GM23338 (cell line): ENCODE data around the gene SOST. TPM values are rescaled to one million over a fixed set of nuclear protein-coding genes. Genes with fewer than 3 reads are reported as not detected.

Source experiments
- ATAC-seq: fragments of 200-7000 bp; cut with Tn5 transposase; 3 replicates; pipeline ENCODE4 v1.9.1; 2020
- DNase-seq: peaks from one replicate; pipeline ENCODE4 v3.0.0-alpha.2; 2015; ENCODE audit warnings: low spot score
- H2AFZ ChIP-seq: fragments of 200-600 bp; sonication (generic); 2 replicates; pipeline ENCODE4 v1.8.0; 2016; ENCODE audit warnings: antibody characterized with exemption, mild to moderate bottlenecking, moderate library complexity
- H3F3A ChIP-seq: fragments of 200-600 bp; sonication (generic); replicated peaks from 2 replicates; pipeline ENCODE4 v1.8.0; 2017; ENCODE audit warnings: antibody characterized with exemption, mixed run types, low read depth
- H3K27ac ChIP-seq: fragments of 200-600 bp; sonication (generic); 2 replicates; pipeline ENCODE4 v1.6.1; 2016; ENCODE audit warnings: low read depth
- H3K27me3 ChIP-seq: fragments of 200-600 bp; sonication (generic); 2 replicates; pipeline ENCODE4 v1.8.0; 2016; ENCODE audit warnings: mild to moderate bottlenecking, mixed run types, moderate library complexity; ENCODE audit not compliant: insufficient read depth
- H3K36me3 ChIP-seq: fragments of 200-600 bp; sonication (generic); 2 replicates; pipeline ENCODE4 v1.8.0; 2016; ENCODE audit warnings: mild to moderate bottlenecking; ENCODE audit not compliant: insufficient read depth
- H3K4me1 ChIP-seq: fragments of 200-600 bp; sonication (generic); 2 replicates; pipeline ENCODE4 v1.8.0; 2016; ENCODE audit warnings: mild to moderate bottlenecking, moderate library complexity; ENCODE audit not compliant: insufficient read depth
- H3K4me2 ChIP-seq: fragments of 200-600 bp; sonication (generic); 2 replicates; pipeline ENCODE4 v1.7.1; 2017; ENCODE audit warnings: mixed run types
- H3K4me3 ChIP-seq: fragments of 200-600 bp; sonication (generic); 2 replicates; pipeline ENCODE4 v1.6.1; 2016; ENCODE audit warnings: mixed run types
- H3K79me2 ChIP-seq: fragments of 200-600 bp; sonication (generic); replicated peaks from 2 replicates; pipeline ENCODE4 v1.8.0; 2017; ENCODE audit warnings: mild to moderate bottlenecking; ENCODE audit not compliant: insufficient read depth
- H3K9me2 ChIP-seq: fragments of 200-600 bp; sonication (generic); 2 replicates; pipeline ENCODE4 v1.8.0; 2017; ENCODE audit not compliant: insufficient read depth
- H4K20me1 ChIP-seq: fragments of 200-600 bp; sonication (generic); replicated peaks from 2 replicates; pipeline ENCODE4 v1.8.0; 2017; ENCODE audit warnings: mild to moderate bottlenecking; ENCODE audit not compliant: insufficient read depth
- H3K27ac Mint-ChIP-seq: 2 replicates; pipeline ENCODE4 v1.8.0; 2020; ENCODE audit warnings: inconsistent platforms, mild to moderate bottlenecking, moderate library complexity, mixed read lengths
- H3K27me3 Mint-ChIP-seq: 3 replicates; pipeline ENCODE4 v1.8.0; 2022; ENCODE audit warnings: low read depth, mild to moderate bottlenecking, moderate library complexity, mixed read lengths, inconsistent platforms; ENCODE audit not compliant: insufficient read depth, poor library complexity
- H3K36me3 Mint-ChIP-seq: 3 replicates; pipeline ENCODE4 v1.8.0; 2021; ENCODE audit warnings: low read depth, mild to moderate bottlenecking, inconsistent platforms, moderate library complexity, mixed read lengths
- H3K4me1 Mint-ChIP-seq: 3 replicates; pipeline ENCODE4 v1.8.0; 2020; ENCODE audit warnings: mild to moderate bottlenecking, inconsistent platforms, mixed read lengths
- H3K4me3 Mint-ChIP-seq: 3 replicates; pipeline ENCODE4 v1.8.0; 2021; ENCODE audit warnings: moderate library complexity, mild to moderate bottlenecking, inconsistent platforms, mixed read lengths
- H3K9me3 Mint-ChIP-seq: 3 replicates; pipeline ENCODE4 v1.8.0; 2020; ENCODE audit warnings: moderate library complexity, mild to moderate bottlenecking, inconsistent platforms, mixed read lengths
- CREB1 ChIP-seq: fragments of 250-450 bp; sonication (Bioruptor Pico); IDR thresholded peaks from 2 replicates; pipeline ENCODE4 v1.5.0; 2020; ENCODE audit warnings: low read depth, mild to moderate bottlenecking, moderate library complexity
- CTCF ChIP-seq, 2 experiments: fragments of 200-600 bp in 1 of 2; sonication (generic) in 1 of 2; conservative IDR thresholded peaks; 2 replicates each; pipeline versions ENCODE4 v1.5.1 to v1.6.1; 2016 to 2017; ENCODE audit warnings: antibody characterized with exemption in 2 of 2, low read depth in 2 of 2, mild to moderate bottlenecking in 2 of 2, moderate library complexity in 1 of 2
- ETS1 ChIP-seq: IDR thresholded peaks from 2 replicates; pipeline ENCODE4 v1.6.1; 2016; ENCODE audit warnings: antibody characterized with exemption
- EZH2 ChIP-seq: fragments of 200-600 bp; sonication (generic); IDR thresholded peaks from one replicate; pipeline ENCODE4 v1.8.0; 2017; ENCODE audit warnings: antibody characterized with exemption, mild to moderate bottlenecking, low read depth; ENCODE audit not compliant: unreplicated experiment
- EZH2phosphoT487 ChIP-seq: fragments of 200-600 bp; sonication (generic); IDR thresholded peaks from one replicate; pipeline ENCODE4 v1.8.1; 2018; ENCODE audit warnings: antibody characterized with exemption; ENCODE audit not compliant: unreplicated experiment
- JUNB ChIP-seq: IDR thresholded peaks from one replicate; pipeline ENCODE4 v1.6.1; 2016; ENCODE audit warnings: antibody characterized with exemption; ENCODE audit not compliant: unreplicated experiment
- NANOG ChIP-seq: IDR thresholded peaks from 2 replicates; pipeline ENCODE4 v1.6.1; 2016; ENCODE audit warnings: antibody characterized with exemption, borderline replicate concordance
- POLR2AphosphoS5 ChIP-seq: IDR thresholded peaks from 2 replicates; pipeline ENCODE4 v1.6.1; 2016; ENCODE audit warnings: antibody characterized with exemption, low read depth
- STAT1 ChIP-seq: IDR thresholded peaks from one replicate; pipeline ENCODE4 v1.6.1; 2016; ENCODE audit warnings: antibody characterized with exemption; ENCODE audit not compliant: unreplicated experiment
- ZNF114 ChIP-seq: fragments of 250-450 bp; sonication (Bioruptor Pico); IDR thresholded peaks from 2 replicates; pipeline ENCODE4 v1.5.0; 2020; ENCODE audit warnings: mild to moderate bottlenecking, moderate library complexity
- ZNF331 ChIP-seq: fragments of 250-450 bp; sonication (Bioruptor Pico); IDR thresholded peaks from 2 replicates; pipeline ENCODE4 v1.5.0; 2020; ENCODE audit warnings: low read depth, mild to moderate bottlenecking, moderate library complexity
- ZNF462 ChIP-seq: fragments of 250-450 bp; sonication (Bioruptor Pico); IDR thresholded peaks from 2 replicates; pipeline ENCODE4 v1.5.0; 2020; ENCODE audit warnings: mild to moderate bottlenecking, moderate library complexity
- polyA plus RNA-seq: library from polyadenylated mRNA; unstranded; fragments of >200 nt; fragmentation: Nextera tagmentation; extraction: Ambion mirVana; gene quantifications from 2 replicates; pipeline ENCODE4 v1.2.1, GENCODE V29; 2016
- total RNA-seq: library from RNA; depleted of rRNA; stranded (reverse); fragments of >200 nt; shearing (Covaris generic); gene quantifications from 2 replicates; pipeline ENCODE4 v1.2.3, GENCODE V29; 2014

The SOST gene
- total and polyA plus RNA-seq, 2 experiments from 2014 or later: not detected

- ATAC-seq (no peak), DNase-seq (no peak)
- H3K4me2 ChIP-seq: no peak overlapping the region
- H3K36me3 ChIP-seq: 0 out of 2 replicates have a peak, but pooled peaks cover 5% of the 10 kb centered on the region
- no peaks in the 10 kb centered on the region for H3F3A ChIP-seq
- Mint-ChIP-seq H3K4me1 (no peaks in the 10 kb centered on the region), H3K9me3 (no peaks in the 10 kb centered on the region), H3K4me3 (no peak overlapping the region), H3K27ac (no peak overlapping the region), H3K36me3 (peaks cover 37% of the 10 kb centered on the region), H3K27me3 (peaks cover 5% of the 10 kb centered on the region)
- H3K27ac ChIP-seq: no peak overlapping the region
- no peaks in the 10 kb centered on the region; the same call in 1 of the 2 replicates for H3K79me2 ChIP-seq
- H3K27me3 ChIP-seq: no peaks in the 10 kb centered on the region
- H3K4me3 ChIP-seq: no peak overlapping the region
- no peak overlapping the region for H2AFZ ChIP-seq
- TF ChIP-seq ZNF331 (CRISPR knock-in tag) (no peak), ETS1 (no peak), ZNF462 (CRISPR knock-in tag) (no peak)
- H3K4me1 ChIP-seq: no peaks in the 10 kb centered on the region
- H4K20me1 ChIP-seq: 0 out of 2 replicates have a peak, but pooled peaks cover 2% of the 10 kb centered on the region
- H3K9me2 ChIP-seq: no peaks in the 10 kb centered on the region
Measured at GRCh38 chr17:43771463-43771862, 12.9 kb upstream of the SOST start.

- H3K27ac ChIP-seq: no peak overlapping the region
- Mint-ChIP-seq H3K36me3 (peaks cover 37% of the 10 kb centered on the region), H3K27me3 (peaks cover 5% of the 10 kb centered on the region), H3K9me3 (no peaks in the 10 kb centered on the region), H3K4me1 (no peaks in the 10 kb centered on the region), H3K27ac (no peak overlapping the region), H3K4me3 (no peak overlapping the region)
- no peaks in the 10 kb centered on the region; the same call in 1 of the 2 replicates for H3K79me2 ChIP-seq
- no peak overlapping the region for H3K4me3 ChIP-seq
- H3K4me1 ChIP-seq: no peaks in the 10 kb centered on the region
- no peaks in the 10 kb centered on the region for H3K27me3 ChIP-seq
- H3K9me2 ChIP-seq: no peaks in the 10 kb centered on the region
- no peak overlapping the region for H3K4me2 ChIP-seq
- DNase-seq (no peak), ATAC-seq (no peak)
- no peaks in the 10 kb centered on the region for H3F3A ChIP-seq
- H4K20me1 ChIP-seq: 0 out of 2 replicates have a peak, but pooled peaks cover 2% of the 10 kb centered on the region
- no peak overlapping the region for H2AFZ ChIP-seq
- 0 out of 2 replicates have a peak, but pooled peaks cover 5% of the 10 kb centered on the region for H3K36me3 ChIP-seq
- TF ChIP-seq POLR2AphosphoS5 (no peak), CREB1 (CRISPR knock-in tag) (no peak), EZH2phosphoT487 (no peak), STAT1 (no peak), JUNB (no peak), CTCF (conservative IDR thresholded peaks at IDR 0.05; ENCODE audit: low read depth in 2 of 2) (no peak), NANOG (no peak), ETS1 (no peak), EZH2 (no peak), ZNF114 (CRISPR knock-in tag) (no peak)
Measured at GRCh38 chr17:43770957-43771356, 12.4 kb upstream of the SOST start.
